IMR-90 (cell line): ENCODE results near the gene PPP2R1B. TPM values are rescaled to one million over a fixed set of nuclear protein-coding genes. Genes with fewer than 3 reads are reported as not detected.

Experiments used
- ATAC-seq: fragments of 200-7000 bp; cut with Tn5 transposase; 2 replicates; pipeline ENCODE4 v1.9.1; 2020; ENCODE audit warnings: low read depth, mild to moderate bottlenecking, moderate library complexity
- BruUV-seq: library from RNA; stranded (reverse); fragments of 400-500 nt; replicated peaks from 2 replicates; lab custom pipeline; 2021; lab: Mats Ljungman, UMichigan
- CTCF ChIA-PET: fragments of 300-600 bp; formaldehyde crosslinking; extraction: SDS; loops from one replicate; lab custom pipeline; 2021; ENCODE audit warnings: antibody characterized with exemption; lab: Yijun Ruan, JAX
- POLR2A ChIA-PET: fragments of 300-600 bp; sonication (Branson Sonifier 250); formaldehyde crosslinking; loops from one replicate; lab custom pipeline; 2022; ENCODE audit warnings: antibody characterized with exemption; ENCODE audit not compliant: unreplicated experiment; lab: Charles Lee
- DNase-seq: peaks from one replicate; pipeline ENCODE4 v3.0.0; 2013
- H2AFZ ChIP-seq: replicated peaks from 2 replicates; pipeline ENCODE3; 2013; ENCODE audit warnings: low read length, mild to moderate bottlenecking; ENCODE audit not compliant: poor library complexity
- H2AK5ac ChIP-seq: 2 replicates; pipeline ENCODE4 v1.6.1; 2013; ENCODE audit warnings: low read depth, low read length, inconsistent platforms
- H2AK9ac ChIP-seq: replicated peaks from 2 replicates; pipeline ENCODE3; 2013; ENCODE audit warnings: mild to moderate bottlenecking, low read depth, low read length, moderate library complexity; ENCODE audit not compliant: poor library complexity
- H2BK120ac ChIP-seq: 2 replicates; pipeline ENCODE4 v1.6.1; 2013; ENCODE audit warnings: low read depth, low read length, inconsistent platforms
- H2BK15ac ChIP-seq: 3 replicates; pipeline ENCODE4 v1.6.1; 2013; ENCODE audit warnings: low read depth, low read length, inconsistent platforms
- H2BK20ac ChIP-seq: 2 replicates; pipeline ENCODE4 v1.6.1; 2013; ENCODE audit warnings: low read depth, mild to moderate bottlenecking, inconsistent platforms, low read length, moderate library complexity
- H2BK5ac ChIP-seq: 2 replicates; pipeline ENCODE4 v1.6.1; 2013; ENCODE audit warnings: mild to moderate bottlenecking, low read depth, low read length, inconsistent platforms; ENCODE audit not compliant: poor library complexity, severe bottlenecking
- H3K14ac ChIP-seq: replicated peaks from 2 replicates; pipeline ENCODE4 v1.6.1; 2013; ENCODE audit warnings: low read depth, low read length, inconsistent platforms
- H3K18ac ChIP-seq: 2 replicates; pipeline ENCODE4 v1.6.1; 2013; ENCODE audit warnings: low read depth, low read length, control low read depth
- H3K23ac ChIP-seq: 2 replicates; pipeline ENCODE4 v1.6.1; 2013; ENCODE audit warnings: low read depth, low read length, inconsistent platforms
- H3K27ac ChIP-seq: 2 replicates; pipeline ENCODE4 v1.5.1; 2013; ENCODE audit warnings: mild to moderate bottlenecking, control low read depth, low read length; ENCODE audit not compliant: insufficient read depth
- H3K27me3 ChIP-seq: 2 replicates; pipeline ENCODE4 v1.6.1; 2013; ENCODE audit warnings: low read length; ENCODE audit not compliant: control insufficient read depth, insufficient read depth
- H3K36me3 ChIP-seq: 2 replicates; pipeline ENCODE4 v1.6.1; 2013; ENCODE audit warnings: low read length, mixed read lengths; ENCODE audit not compliant: control insufficient read depth, insufficient read depth
- H3K4ac ChIP-seq: 2 replicates; pipeline ENCODE4 v1.6.1; 2013; ENCODE audit warnings: low read depth, low read length, inconsistent platforms
- H3K4me1 ChIP-seq: 2 replicates; pipeline ENCODE4 v1.6.1; 2013; ENCODE audit warnings: low read length, mixed read lengths; ENCODE audit not compliant: control insufficient read depth, insufficient read depth
- H3K4me2 ChIP-seq: 2 replicates; pipeline ENCODE4 v1.6.1; 2013; ENCODE audit warnings: low read depth, mild to moderate bottlenecking, control low read depth, low read length, moderate library complexity
- H3K4me3 ChIP-seq: 2 replicates; pipeline ENCODE4 v1.5.1; 2013; ENCODE audit warnings: low read depth, mild to moderate bottlenecking, control low read depth, low read length, moderate library complexity; ENCODE audit not compliant: insufficient read depth
- H3K56ac ChIP-seq: 2 replicates; pipeline ENCODE4 v1.6.1; 2013; ENCODE audit warnings: low read length, inconsistent platforms; ENCODE audit not compliant: insufficient read depth; ENCODE audit errors: extremely low read depth
- H3K79me1 ChIP-seq, 2 experiments: 2 replicates each; pipeline ENCODE4 v1.6.1; 2013; ENCODE audit warnings: low read length in 2 of 2, inconsistent platforms in 1 of 2, low read depth in 1 of 2
- H3K9ac ChIP-seq: 2 replicates; pipeline ENCODE4 v1.6.1; 2013; ENCODE audit warnings: low read depth, low read length, control low read depth
- H3K9me1 ChIP-seq: 2 replicates; pipeline ENCODE4 v1.6.1; 2013; ENCODE audit warnings: low read length, inconsistent platforms; ENCODE audit not compliant: insufficient read depth
- H3K9me3 ChIP-seq: 2 replicates; pipeline ENCODE4 v1.6.1; 2013; ENCODE audit warnings: low read length; ENCODE audit not compliant: control insufficient read depth, insufficient read depth
- H4K20me1 ChIP-seq: 2 replicates; pipeline ENCODE4 v1.6.1; 2013; ENCODE audit warnings: low read length, inconsistent platforms; ENCODE audit not compliant: insufficient read depth
- H4K5ac ChIP-seq: 2 replicates; pipeline ENCODE4 v1.6.1; 2013; ENCODE audit warnings: mild to moderate bottlenecking, low read depth, low read length, control low read depth
- H4K8ac ChIP-seq, 2 experiments: 2 replicates each; pipeline ENCODE4 v1.6.1; 2013; ENCODE audit warnings: low read depth in 2 of 2, low read length in 2 of 2, control low read depth in 1 of 2, inconsistent platforms in 1 of 2
- H4K91ac ChIP-seq: 2 replicates; pipeline ENCODE4 v1.6.1; 2013; ENCODE audit warnings: low read depth, low read length, inconsistent platforms; ENCODE audit not compliant: insufficient read depth
- CHD1 ChIP-seq: IDR thresholded peaks from 2 replicates; pipeline ENCODE4 v1.6.1; 2012; ENCODE audit warnings: low read depth, low read length, improper control_type of control experiment
- CTCF ChIP-seq: conservative IDR thresholded peaks from 2 replicates; pipeline ENCODE4 v1.5.1; 2012; ENCODE audit warnings: mild to moderate bottlenecking, low read depth, low read length, improper control_type of control experiment
- FOS ChIP-seq: fragments of 150-350 bp; IDR thresholded peaks from 2 replicates; pipeline ENCODE4 v1.6.1; 2016; ENCODE audit warnings: low read depth, low read length
- NFE2L2 ChIP-seq: fragments of 150-350 bp; IDR thresholded peaks from 2 replicates; pipeline ENCODE4 v1.6.1; 2016; ENCODE audit warnings: low read depth, mild to moderate bottlenecking, low read length
- POLR2A ChIP-seq: IDR thresholded peaks from 2 replicates; pipeline ENCODE4 v1.6.1; 2012; ENCODE audit warnings: mild to moderate bottlenecking, low read depth, low read length
- RFX5 ChIP-seq: IDR thresholded peaks from 2 replicates; pipeline ENCODE4 v1.8.0; 2012; ENCODE audit warnings: low read depth, mild to moderate bottlenecking, low read length, moderate library complexity
- WGBS, 2 experiments: methylation state at CpG; one replicate each; pipeline versions ENCODE4 v1.1.5 to v1.1.7; 2013; ENCODE audit warnings: missing lambda C conversion rate in 2 of 2; ENCODE audit not compliant: insufficient read length in 1 of 2; ENCODE audit errors: extremely low coverage in 2 of 2; 5-methylcytosine and 5-hydroxymethylcytosine counted together
- dilution Hi-C: fragments of 300-500 bp; cut with HindIII; formaldehyde crosslinking; loops from one replicate; pipeline ENCODE4 v1.14.3; 2018; ENCODE audit warnings: low sequenced_read_pairs; ENCODE audit not compliant: unreplicated experiment
- in situ Hi-C: fragments of 300-500 bp; cut with MboI; formaldehyde crosslinking; loops from 3 replicates; pipeline ENCODE4 v1.14.3; 2019; ENCODE audit warnings: low sequenced_read_pairs, inconsistent platforms, mixed read lengths
- intact Hi-C: fragments of 100-400 bp; cut with micrococcal nuclease; formaldehyde crosslinking; loops from 2 replicates; pipeline ENCODE4 v1.10.0; 2022
- polyA plus RNA-seq, 3 experiments: library from polyadenylated mRNA; depleted of rRNA; stranded (reverse); fragments of >200 nt; gene quantifications; 2 replicates each; pipeline ENCODE4 v1.2.3, GENCODE V29; 2012; ENCODE audit warnings: low replicate concordance in 1 of 3
- total RNA-seq: library from RNA; depleted of rRNA; stranded (reverse); fragments of >200 nt; gene quantifications from 2 replicates; pipeline ENCODE4 v1.2.3, GENCODE V29; 2012

Gene PPP2R1B
- total and polyA plus RNA-seq, 2 of the 4 experiments (the other 2 are of a cell fraction) = 23.0 to 62.9 TPM

GRCh38 chr11:111778047-111778558 is 11.9 kb upstream of the PPP2R1B start:
- Histone ChIP-seq H2BK20ac (no peak overlapping the region), H2BK5ac (no peak overlapping the region), H3K4me2 (no peak overlapping the region), H2AK9ac (no peak overlapping the region), H3K4ac (no peak overlapping the region), H3K56ac (no peak overlapping the region), H3K27ac (no peak overlapping the region), H2BK15ac (peak overlapping the region; percentile 9; the same call in 1 of the 3 replicates), H3K9ac (no peak overlapping the region), H4K91ac (no peak overlapping the region), H3K9me1 (peaks cover 3% of the 10 kb centered on the region; the same call in 1 of the 2 replicates), H3K4me3 (no peak overlapping the region), H3K9me3 (no peaks in the 10 kb centered on the region), H2BK120ac (no peak overlapping the region), H3K36me3 (no peaks in the 10 kb centered on the region), H3K18ac (no peak overlapping the region), H2AK5ac (no peak overlapping the region), H3K27me3 (no peaks in the 10 kb centered on the region), H4K5ac (no peak overlapping the region), H4K8ac (no peak overlapping the region), H3K14ac (no peak overlapping the region), H3K4me1 (peaks cover 4% of the 10 kb centered on the region), H3K79me1 (no peaks in the 10 kb centered on the region), H3K23ac (no peak overlapping the region; the same call in 1 of the 2 replicates), H2AFZ (no peak overlapping the region), H4K20me1 (no peaks in the 10 kb centered on the region)
- in situ Hi-C loops = loop anchor here (5.0 to 10.0 kb wide), 3 partner anchors 176 to 493 kb away; partner anchors contain the start of gene SIK2
- DNase-seq (no peak), ATAC-seq (no peak)
- no TSS peak for BruUV-seq
- dilution Hi-C loops = no loop called here
- ChIA-PET CTCF (interaction anchor here (0.6 to 1.8 kb wide), 3 partner anchors 45 to 348 kb away, joined by 3 to 13 read pairs (median 3); no protein-coding TSS in a partner anchor), POLR2A (interaction anchor here (0.6 kb wide), 1 partner anchor 134 kb away, joined by 3 read pairs; no protein-coding TSS in a partner anchor)
- WGBS, 2 experiments = no CpG with 5 or more reads among the region's 3 CpGs
- intact Hi-C loops = loop anchor here (5.0 kb wide), 2 partner anchors 81 to 326 kb away; no protein-coding TSS in a partner anchor
- TF ChIP-seq CTCF (no peak), FOS (no peak), CHD1 (no peak), NFE2L2 (no peak), POLR2A (no peak), RFX5 (no peak)
